Endometrial microvascular endothelial cells (primary cell): Measurements from ENCODE around the gene CLEC3A. TPM values are rescaled to one million over a fixed set of nuclear protein-coding genes. Genes with fewer than 3 reads are reported as not detected.
"Not testable (repeated sequence)": the region's sequence is repeated elsewhere in the genome, so short reads cannot be mapped to it uniquely, and the experiment has no call there.

Experiments
- in situ Hi-C: cut with HindIII; loops from 2 replicates; pipeline ENCODE4 v1.10.0; 2017; ENCODE audit warnings: low sequenced_read_pairs, low pct_unique_long_range_greater_than_20kb; ENCODE audit errors: inconsistent ontology term
- total RNA-seq: library from RNA; depleted of rRNA; stranded (reverse); fragments of >200 nt; gene quantifications from one replicate; pipeline ENCODE4 v1.2.3, GENCODE V29; 2015; ENCODE audit errors: inconsistent ontology term

The CLEC3A gene
- total RNA-seq, 1 donor from 2014 or later, result not detected

GRCh38 chr16:78024159-78024558, 1.8 kb downstream of the CLEC3A start:
- in situ Hi-C loops, result no loop called here

GRCh38 chr16:78025631-78026030, 3.3 kb downstream of the CLEC3A start:
- in situ Hi-C loops, result no loop called here

GRCh38 chr16:78028018-78028417, 5.7 kb downstream of the CLEC3A start:
- in situ Hi-C loops, result no loop called here

GRCh38 chr16:78034530-78034929, 12.2 kb downstream of the CLEC3A start:
- in situ Hi-C loops, result no loop called here

- in situ Hi-C loops, result no loop called here
Observed at GRCh38 chr16:78035012-78035411, 12.7 kb downstream of the CLEC3A start.

GRCh38 chr16:78040396-78040795, 18.0 kb downstream of the CLEC3A start:
- in situ Hi-C loops, result no loop called here

- in situ Hi-C loops, result no loop called here
Observed at GRCh38 chr16:78045865-78046581, 23.7 kb downstream of the CLEC3A start.

GRCh38 chr16:78048319-78048718, 26.0 kb downstream of the CLEC3A start:
- in situ Hi-C loops, result no loop called here

- in situ Hi-C loops, result no loop called here
Observed at GRCh38 chr16:78050734-78051400, 28.5 kb downstream of the CLEC3A start.

GRCh38 chr16:78057803-78058564, 35.6 kb downstream of the CLEC3A start:
- in situ Hi-C loops, result no loop called here

GRCh38 chr16:78059806-78060205, 37.5 kb downstream of the CLEC3A start:
- in situ Hi-C loops, result not testable (repeated sequence)

GRCh38 chr16:78060295-78060694, 37.9 kb downstream of the CLEC3A start:
- in situ Hi-C loops, result no loop called here

- in situ Hi-C loops, result no loop called here
Observed at GRCh38 chr16:78060809-78061208, 38.5 kb downstream of the CLEC3A start.

GRCh38 chr16:78065319-78065718, 43.0 kb downstream of the CLEC3A start:
- in situ Hi-C loops, result no loop called here

- in situ Hi-C loops, result no loop called here
Observed at GRCh38 chr16:78069913-78070312, 47.6 kb downstream of the CLEC3A start.

- in situ Hi-C loops, result no loop called here
Observed at GRCh38 chr16:78072275-78072674, 49.9 kb downstream of the CLEC3A start.

- in situ Hi-C loops, result no loop called here
Observed at GRCh38 chr16:78075800-78076199, 53.5 kb downstream of the CLEC3A start.

GRCh38 chr16:78081341-78081740, 59.0 kb downstream of the CLEC3A start:
- in situ Hi-C loops, result no loop called here
